Pericardium fibroblast (primary cell): ENCODE data around the gene MKRN1. TPM values are rescaled to one million over a fixed set of nuclear protein-coding genes. Genes with fewer than 3 reads are reported as not detected.

Experiments used
- total RNA-seq: library from RNA; depleted of rRNA; stranded (reverse); fragments of >200 nt; gene quantifications from 2 replicates; pipeline ENCODE4 v1.2.3, GENCODE V29; 2015

MKRN1 gene, protein sequence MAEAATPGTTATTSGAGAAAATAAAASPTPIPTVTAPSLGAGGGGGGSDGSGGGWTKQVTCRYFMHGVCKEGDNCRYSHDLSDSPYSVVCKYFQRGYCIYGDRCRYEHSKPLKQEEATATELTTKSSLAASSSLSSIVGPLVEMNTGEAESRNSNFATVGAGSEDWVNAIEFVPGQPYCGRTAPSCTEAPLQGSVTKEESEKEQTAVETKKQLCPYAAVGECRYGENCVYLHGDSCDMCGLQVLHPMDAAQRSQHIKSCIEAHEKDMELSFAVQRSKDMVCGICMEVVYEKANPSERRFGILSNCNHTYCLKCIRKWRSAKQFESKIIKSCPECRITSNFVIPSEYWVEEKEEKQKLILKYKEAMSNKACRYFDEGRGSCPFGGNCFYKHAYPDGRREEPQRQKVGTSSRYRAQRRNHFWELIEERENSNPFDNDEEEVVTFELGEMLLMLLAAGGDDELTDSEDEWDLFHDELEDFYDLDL
- total RNA-seq = 45.9 and 46.8 TPM in 2 replicates

DNA sequence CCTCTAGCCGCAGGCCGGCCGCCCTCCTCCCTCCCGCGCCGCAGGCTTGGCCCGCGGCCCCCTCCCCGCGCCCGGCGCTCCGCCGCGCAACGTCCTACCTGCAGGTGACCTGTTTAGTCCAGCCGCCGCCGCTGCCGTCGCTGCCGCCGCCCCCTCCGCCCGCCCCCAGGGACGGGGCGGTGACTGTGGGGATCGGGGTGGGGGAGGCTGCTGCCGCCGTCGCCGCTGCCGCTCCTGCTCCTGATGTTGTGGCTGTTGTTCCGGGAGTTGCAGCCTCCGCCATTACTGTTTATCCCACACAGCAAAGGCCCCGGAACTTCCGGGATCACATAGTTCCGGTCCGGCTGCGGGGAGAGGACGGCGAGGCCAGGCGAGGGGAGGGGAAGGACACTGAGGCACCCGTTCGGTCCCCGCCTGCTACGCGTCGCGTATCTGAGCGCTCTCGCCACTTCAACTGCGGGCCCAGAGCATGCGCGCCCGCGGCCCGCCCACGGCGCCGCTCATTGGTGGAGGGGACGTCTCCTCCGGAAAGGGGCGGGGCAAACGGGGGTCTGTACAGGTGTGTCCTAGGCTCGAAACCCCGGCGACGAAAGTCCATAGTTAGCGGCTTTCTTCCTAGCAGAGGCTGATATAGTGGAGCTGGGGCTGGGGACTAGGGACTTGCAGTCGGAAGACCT lies at the start of gene MKRN1:
MKRN1 (minus strand) TSS at position 444 of the 677 bp plus-strand sequence; CDS start at position 283, 161 bp downstream.

DNA sequence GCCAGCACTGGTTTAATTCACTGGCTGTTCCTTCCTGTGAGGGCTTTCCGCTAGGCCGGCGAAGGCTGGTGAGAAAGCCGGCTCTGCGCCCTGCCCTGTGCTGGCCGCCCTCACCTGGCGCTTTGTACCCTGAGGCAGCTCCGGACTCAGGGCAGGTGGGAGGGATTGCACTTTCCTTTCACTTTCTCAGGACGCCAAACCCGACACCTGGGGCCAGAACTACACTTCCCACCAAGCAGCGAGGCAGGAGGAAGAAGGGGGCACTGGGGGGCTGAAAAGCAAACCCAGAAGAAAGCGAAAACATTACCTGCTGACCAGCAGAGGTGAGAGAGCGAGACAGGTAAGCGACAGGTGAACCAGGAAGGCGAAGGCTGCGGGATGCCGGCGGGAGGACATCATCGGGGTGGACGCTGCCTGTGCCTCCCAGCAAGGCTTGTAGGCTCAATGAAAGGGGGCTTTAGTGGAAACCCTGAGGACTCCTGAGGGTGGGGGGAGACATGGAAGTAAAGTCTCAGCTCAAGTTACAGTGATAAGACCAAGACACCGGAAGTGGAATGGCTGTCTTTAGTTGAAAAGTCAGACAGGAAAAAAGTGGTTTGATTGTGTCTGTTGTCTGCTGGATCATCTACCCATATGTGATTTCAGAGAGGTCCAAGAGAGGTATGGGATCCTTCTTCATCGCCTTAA lies 75.3 kb downstream of the MKRN1 start, which contains the start of gene RAB19:
RAB19 (plus strand) TSS at position 181 of the 687 bp plus-strand sequence. CDS start 3,589 bp downstream, outside the sequence.

Other genes with a start within 250 kb of the MKRN1 start
- gene SLC37A3, start 81.0 kb downstream of the MKRN1 start, total RNA-seq = 17.9 and 33.5 TPM in 2 replicates
- gene RAB19, start 75.4 kb downstream of the MKRN1 start, total RNA-seq = not detected in 2 replicates
- 8.8 and 15.3 TPM in 2 replicates for gene DENND2A, start 161.3 kb upstream of the MKRN1 start, total RNA-seq
- gene ADCK2, start 193.4 kb upstream of the MKRN1 start, total RNA-seq = 11.0 and 20.5 TPM in 2 replicates
- 204 and 240 TPM in 2 replicates for gene NDUFB2, start 217.2 kb upstream of the MKRN1 start, total RNA-seq